Keratinocyte (primary cell): Measurements from ENCODE around the gene PAGR1. TPM values are rescaled to one million over a fixed set of nuclear protein-coding genes. Genes with fewer than 3 reads are reported as not detected.
A peak's percentile ranks its signal among the peaks of the same experiment; 100 is the strongest.

ENCODE experiments used
- DNase-seq: peaks from one replicate; pipeline ENCODE4 v3.0.0-alpha.2; 2011; ENCODE audit warnings: low read depth, missing footprints, low spot score
- FAIRE-seq: peaks from 2 replicates; lab custom pipeline; 2011; peaks lifted over from hg19 to GRCh38; lab: Jason Lieb, UNC
- H2AFZ ChIP-seq: 2 replicates; pipeline ENCODE4 v1.6.0; 2012; ENCODE audit warnings: low read length, control low read depth, inconsistent platforms; ENCODE audit not compliant: control insufficient read depth
- H3K27ac ChIP-seq: 2 replicates; pipeline ENCODE4 v1.5.1; 2011; ENCODE audit warnings: low read length; ENCODE audit not compliant: control insufficient read depth, insufficient read depth
- H3K27me3 ChIP-seq: 3 replicates; pipeline ENCODE4 v1.6.0; 2011; ENCODE audit warnings: low read length; ENCODE audit not compliant: control insufficient read depth, insufficient read depth; ENCODE audit errors: extremely low read depth
- H3K36me3 ChIP-seq, 2 experiments: 2 replicates in 1 of 2; 3 replicates in 1 of 2; pipeline ENCODE4 v1.5.1; 2011; ENCODE audit warnings: low read length in 2 of 2, mild to moderate bottlenecking in 1 of 2; ENCODE audit not compliant: control insufficient read depth in 2 of 2, insufficient read depth in 2 of 2; ENCODE audit errors: extremely low read depth in 1 of 2
- H3K4me1 ChIP-seq: 3 replicates; pipeline ENCODE4 v1.5.1; 2011; ENCODE audit warnings: low read length; ENCODE audit not compliant: control insufficient read depth, insufficient read depth; ENCODE audit errors: extremely low read depth
- H3K4me2 ChIP-seq: 3 replicates; pipeline ENCODE4 v1.6.0; 2011; ENCODE audit warnings: low read depth, low read length; ENCODE audit not compliant: control insufficient read depth, insufficient read depth; ENCODE audit errors: extremely low read depth
- H3K4me3 ChIP-seq, 3 experiments: fragments of 200-600 bp in 1 of 3; sonication (generic) in 1 of 3; 2 replicates in 2 of 3; 3 replicates in 1 of 3; pipeline ENCODE4 v1.5.1; 2011 to 2016; ENCODE audit warnings: low read length in 3 of 3, mild to moderate bottlenecking in 3 of 3, control low read depth in 2 of 3, inconsistent platforms in 1 of 3, low read depth in 1 of 3, mixed read lengths in 1 of 3, mixed run types in 1 of 3, moderate library complexity in 1 of 3; ENCODE audit not compliant: control insufficient read depth in 2 of 3, insufficient read depth in 2 of 3; ENCODE audit errors: extremely low read depth in 1 of 3
- H3K79me2 ChIP-seq: 2 replicates; pipeline ENCODE4 v1.6.0; 2012; ENCODE audit warnings: low read length; ENCODE audit not compliant: control insufficient read depth, insufficient read depth
- H3K9ac ChIP-seq: 3 replicates; pipeline ENCODE4 v1.6.0; 2011; ENCODE audit warnings: low read length; ENCODE audit not compliant: control insufficient read depth, insufficient read depth; ENCODE audit errors: extremely low read depth
- H3K9me1 ChIP-seq: 3 replicates; pipeline ENCODE4 v1.6.0; 2011; ENCODE audit warnings: low read length; ENCODE audit not compliant: control insufficient read depth, insufficient read depth; ENCODE audit errors: extremely low read depth
- H3K9me3 ChIP-seq: 2 replicates; pipeline ENCODE4 v1.5.1; 2012; ENCODE audit warnings: low read depth, low read length; ENCODE audit not compliant: control insufficient read depth
- H4K20me1 ChIP-seq: 3 replicates; pipeline ENCODE4 v1.6.0; 2011; ENCODE audit warnings: low read length; ENCODE audit not compliant: control insufficient read depth, insufficient read depth; ENCODE audit errors: extremely low read depth
- EZH2 ChIP-seq: IDR thresholded peaks from one replicate; pipeline ENCODE4 v1.6.1; 2012; ENCODE audit warnings: inconsistent platforms, mild to moderate bottlenecking, low read length, moderate library complexity
- dilution Hi-C: fragments of 300-500 bp; cut with MboI; formaldehyde crosslinking; loops from one replicate; pipeline ENCODE4 v1.7.0; 2020; ENCODE audit warnings: low sequenced_read_pairs; ENCODE audit not compliant: extremely low pct_ligation_motif_present
- polyA plus RNA-seq, 5 experiments: library from polyadenylated mRNA; depleted of rRNA in 3 of 5; stranded (reverse) in 3 of 5; stranded (forward) in 1 of 5; unstranded in 1 of 5; fragments of >200 nt; gene quantifications; 1 replicate in 1 of 5; 2 replicates in 3 of 5; 3 replicates in 1 of 5; pipeline versions ENCODE4 v1.2.1 to v1.2.3, GENCODE V29; 2011 to 2012; ENCODE audit warnings: missing spikeins in 2 of 5, low read depth in 1 of 5, low replicate concordance in 1 of 5
- TF ChIP-seq, protein P1 (sequence below), 3 experiments: IDR thresholded peaks in 1 of 3; conservative IDR thresholded peaks in 1 of 3; optimal IDR thresholded peaks in 1 of 3; 2 replicates in 2 of 3; 3 replicates in 1 of 3; pipeline versions ENCODE3 to v1.5.1; 2011; ENCODE audit warnings: low read length in 3 of 3, mild to moderate bottlenecking in 3 of 3, moderate library complexity in 2 of 3, control low read depth in 1 of 3, inconsistent platforms in 1 of 3; ENCODE audit not compliant: insufficient read depth in 2 of 3; ENCODE audit errors: extremely low read depth in 1 of 3

Gene PAGR1
- polyA plus RNA-seq, 1 donor (not counting 4 experiments of a cell fraction or from before 2014, with no cell fraction given), result 13.6 TPM

DNA sequence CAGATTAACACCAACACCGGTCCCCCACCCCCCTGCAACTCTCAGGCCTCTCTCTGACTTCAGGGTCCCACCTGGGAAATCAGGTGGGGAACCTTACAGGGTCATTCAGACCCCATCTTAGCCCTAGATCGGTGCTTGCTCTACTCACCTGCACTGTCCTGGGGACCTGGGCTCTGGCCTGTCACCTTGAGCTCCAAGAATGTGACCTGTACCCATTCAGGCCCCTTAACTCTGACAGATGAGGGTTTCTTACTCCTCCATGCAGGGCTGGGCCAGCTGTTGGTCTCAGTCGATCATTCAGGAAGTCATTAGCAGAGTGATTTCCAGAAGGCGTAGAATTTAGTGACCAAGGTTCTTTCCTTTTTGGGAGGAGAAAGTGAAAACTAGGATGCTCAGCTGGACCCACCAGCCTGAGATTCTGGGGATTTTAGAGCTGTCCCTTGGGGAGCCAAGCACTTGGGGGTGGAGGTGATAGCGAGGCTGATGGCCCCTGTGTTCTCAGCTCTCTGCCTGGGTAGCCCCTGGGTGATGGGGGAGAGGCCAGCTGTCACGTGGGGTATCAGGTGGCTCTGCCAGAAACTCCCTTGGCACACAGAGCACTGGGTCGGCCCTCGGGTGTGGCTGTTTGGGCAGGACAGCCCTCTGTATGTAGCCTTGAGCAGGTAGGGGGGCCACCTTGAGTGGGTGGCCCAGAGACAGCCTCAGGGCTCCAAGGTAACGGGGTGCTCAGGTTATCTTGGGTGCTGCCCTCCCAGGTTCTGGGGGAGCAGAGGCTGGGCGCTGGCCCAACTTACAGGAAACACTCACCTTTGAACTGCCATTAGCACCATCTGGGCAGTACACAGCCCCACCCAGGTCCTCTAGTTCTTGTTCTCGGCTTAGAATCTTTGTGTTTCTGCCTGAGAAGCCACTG is 5.0 kb downstream of the PAGR1 start:
- peaks cover 69% of the 10 kb centered on the region for H3K79me2 ChIP-seq
- H3K4me3 ChIP-seq, result peak overlapping the region; percentile 71 to 75 (median 74)
- FAIRE-seq (no peak), DNase-seq (no peak)
- dilution Hi-C loops, result no loop called here
- H4K20me1 ChIP-seq, result no peaks in the 10 kb centered on the region
- H3K27me3 ChIP-seq, result no peaks in the 10 kb centered on the region
- no peak overlapping the region for H2AFZ ChIP-seq
- H3K36me3 ChIP-seq, result peaks cover 2 to 10% of the 10 kb centered on the region in 2 experiments
- H3K9me3 ChIP-seq, result no peaks in the 10 kb centered on the region
- H3K9me1 ChIP-seq, result peaks cover 6% of the 10 kb centered on the region
- peak overlapping the region; percentile 98 for H3K4me2 ChIP-seq
- peak overlapping the region; percentile 76 for H3K9ac ChIP-seq
- no peak for TF ChIP-seq EZH2
- TF ChIP-seq, protein P1, sequence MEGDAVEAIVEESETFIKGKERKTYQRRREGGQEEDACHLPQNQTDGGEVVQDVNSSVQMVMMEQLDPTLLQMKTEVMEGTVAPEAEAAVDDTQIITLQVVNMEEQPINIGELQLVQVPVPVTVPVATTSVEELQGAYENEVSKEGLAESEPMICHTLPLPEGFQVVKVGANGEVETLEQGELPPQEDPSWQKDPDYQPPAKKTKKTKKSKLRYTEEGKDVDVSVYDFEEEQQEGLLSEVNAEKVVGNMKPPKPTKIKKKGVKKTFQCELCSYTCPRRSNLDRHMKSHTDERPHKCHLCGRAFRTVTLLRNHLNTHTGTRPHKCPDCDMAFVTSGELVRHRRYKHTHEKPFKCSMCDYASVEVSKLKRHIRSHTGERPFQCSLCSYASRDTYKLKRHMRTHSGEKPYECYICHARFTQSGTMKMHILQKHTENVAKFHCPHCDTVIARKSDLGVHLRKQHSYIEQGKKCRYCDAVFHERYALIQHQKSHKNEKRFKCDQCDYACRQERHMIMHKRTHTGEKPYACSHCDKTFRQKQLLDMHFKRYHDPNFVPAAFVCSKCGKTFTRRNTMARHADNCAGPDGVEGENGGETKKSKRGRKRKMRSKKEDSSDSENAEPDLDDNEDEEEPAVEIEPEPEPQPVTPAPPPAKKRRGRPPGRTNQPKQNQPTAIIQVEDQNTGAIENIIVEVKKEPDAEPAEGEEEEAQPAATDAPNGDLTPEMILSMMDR (optimal IDR thresholded peaks at IDR 0.05 in 1 of 3, IDR thresholded peaks at IDR 0.05 in 1 of 3, conservative IDR thresholded peaks at IDR 0.05 in 1 of 3; ENCODE audit: extremely low read depth in 1 of 3, insufficient read depth in 2 of 3, low read length in 3 of 3), result no peak
- peak overlapping the region; percentile 89 for H3K27ac ChIP-seq
- peaks cover 64% of the 10 kb centered on the region for H3K4me1 ChIP-seq

DNA sequence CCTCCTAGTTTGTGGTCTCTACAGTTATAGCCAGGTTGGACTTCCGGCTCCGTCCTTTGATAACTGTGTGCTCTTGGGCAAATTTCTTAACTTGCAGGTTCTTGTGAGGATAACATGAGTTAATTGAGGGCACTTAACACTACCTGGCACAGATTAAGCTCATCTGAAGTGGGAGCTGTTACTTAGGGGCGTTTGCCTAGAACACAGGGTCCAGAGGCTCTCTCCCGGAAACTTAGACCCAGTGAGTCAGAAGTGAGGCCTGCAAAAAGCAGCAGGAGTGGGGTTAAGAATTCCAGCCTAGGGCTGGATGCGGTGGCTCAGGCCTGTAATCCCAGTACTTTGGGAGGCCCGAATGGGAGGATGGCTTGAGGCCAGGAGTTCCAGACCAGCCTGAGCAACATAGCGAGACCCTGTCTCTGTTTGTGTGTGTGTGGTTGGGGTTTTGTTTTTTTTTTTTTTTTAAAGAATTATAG is 5.7 kb downstream of the PAGR1 start:
- no peak for FAIRE-seq
- no peak overlapping the region for H2AFZ ChIP-seq

More for the DNA sequence above, 5.7 kb downstream of the PAGR1 start:
- H3K4me2 ChIP-seq, result peak overlapping the region; percentile 98
- H3K27me3 ChIP-seq, result no peaks in the 10 kb centered on the region
- H3K27ac ChIP-seq, result peak overlapping the region; percentile 89
- no peak for TF ChIP-seq EZH2
- TF ChIP-seq, protein P1 (optimal IDR thresholded peaks at IDR 0.05 in 1 of 3, IDR thresholded peaks at IDR 0.05 in 1 of 3, conservative IDR thresholded peaks at IDR 0.05 in 1 of 3; ENCODE audit: extremely low read depth in 1 of 3, insufficient read depth in 2 of 3, low read length in 3 of 3), result no peak
- dilution Hi-C loops, result no loop called here
- no peak for DNase-seq
- peaks cover 6% of the 10 kb centered on the region for H3K9me1 ChIP-seq
- no peaks in the 10 kb centered on the region for H3K9me3 ChIP-seq
- H3K4me3 ChIP-seq, result peak overlapping the region; percentile 71 to 75 (median 74)
- peaks cover 5 to 10% of the 10 kb centered on the region in 2 experiments for H3K36me3 ChIP-seq
- H3K4me1 ChIP-seq, result peaks cover 64% of the 10 kb centered on the region
- no peaks in the 10 kb centered on the region for H4K20me1 ChIP-seq
- peak overlapping the region; percentile 76 for H3K9ac ChIP-seq
- peaks cover 74% of the 10 kb centered on the region for H3K79me2 ChIP-seq
